SU-DHL-6 (cell line): Measurements from ENCODE around the gene TMEM38B.

ENCODE experiments used
- EZH2phosphoT487 ChIP-seq: fragments of 200-600 bp; sonication (generic), shearing (Covaris generic); conservative IDR thresholded peaks from 2 replicates; pipeline ENCODE4 v1.6.1; 2018; ENCODE audit warnings: mild to moderate bottlenecking, antibody characterized with exemption, low read length, moderate library complexity, mixed read lengths
- TF ChIP-seq, protein P1 (sequence below): fragments of 200-600 bp; sonication (generic); IDR thresholded peaks from one replicate; pipeline ENCODE4 v1.5.1; 2017; ENCODE audit warnings: antibody characterized with exemption, mild to moderate bottlenecking, low read length, moderate library complexity; ENCODE audit not compliant: insufficient read depth, poor library complexity, severe bottlenecking

DNA sequence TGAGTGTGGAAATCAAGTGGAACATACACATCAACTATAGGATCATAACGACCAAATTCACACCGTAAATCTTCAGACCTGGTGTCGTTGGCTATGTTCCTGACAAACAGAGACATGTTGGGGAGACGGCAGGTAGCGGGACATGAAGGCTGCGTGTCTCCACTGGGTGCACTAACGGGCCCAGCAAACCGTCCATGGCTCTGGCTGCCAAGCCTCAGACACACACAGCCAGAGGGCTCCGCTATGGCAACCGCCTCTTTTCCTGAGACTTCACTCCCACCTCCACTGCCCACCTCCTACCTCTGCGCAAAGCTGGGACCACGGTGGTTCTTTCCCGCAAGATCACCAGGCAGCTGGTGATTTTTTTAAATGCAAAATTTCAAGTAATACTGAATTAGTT, 16.3 kb downstream of the TMEM38B start:
- TF ChIP-seq, protein P1, sequence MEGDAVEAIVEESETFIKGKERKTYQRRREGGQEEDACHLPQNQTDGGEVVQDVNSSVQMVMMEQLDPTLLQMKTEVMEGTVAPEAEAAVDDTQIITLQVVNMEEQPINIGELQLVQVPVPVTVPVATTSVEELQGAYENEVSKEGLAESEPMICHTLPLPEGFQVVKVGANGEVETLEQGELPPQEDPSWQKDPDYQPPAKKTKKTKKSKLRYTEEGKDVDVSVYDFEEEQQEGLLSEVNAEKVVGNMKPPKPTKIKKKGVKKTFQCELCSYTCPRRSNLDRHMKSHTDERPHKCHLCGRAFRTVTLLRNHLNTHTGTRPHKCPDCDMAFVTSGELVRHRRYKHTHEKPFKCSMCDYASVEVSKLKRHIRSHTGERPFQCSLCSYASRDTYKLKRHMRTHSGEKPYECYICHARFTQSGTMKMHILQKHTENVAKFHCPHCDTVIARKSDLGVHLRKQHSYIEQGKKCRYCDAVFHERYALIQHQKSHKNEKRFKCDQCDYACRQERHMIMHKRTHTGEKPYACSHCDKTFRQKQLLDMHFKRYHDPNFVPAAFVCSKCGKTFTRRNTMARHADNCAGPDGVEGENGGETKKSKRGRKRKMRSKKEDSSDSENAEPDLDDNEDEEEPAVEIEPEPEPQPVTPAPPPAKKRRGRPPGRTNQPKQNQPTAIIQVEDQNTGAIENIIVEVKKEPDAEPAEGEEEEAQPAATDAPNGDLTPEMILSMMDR: no peak
- TF ChIP-seq EZH2phosphoT487: no peak
